Skeletal muscle satellite cell (primary cell): ENCODE results near the gene STX1B. TPM values are rescaled to one million over a fixed set of nuclear protein-coding genes. Genes with fewer than 3 reads are reported as not detected.

Experiments used
- H3K27me3 ChIP-seq: 2 replicates; pipeline ENCODE4 v1.7.0; 2013; ENCODE audit warnings: low read length; ENCODE audit not compliant: control insufficient read depth, insufficient read depth
- H3K36me3 ChIP-seq: 2 replicates; pipeline ENCODE4 v1.7.0; 2013; ENCODE audit warnings: mild to moderate bottlenecking, control low read depth, low read length; ENCODE audit not compliant: insufficient read depth
- H3K4me1 ChIP-seq: 2 replicates; pipeline ENCODE4 v1.7.0; 2013; ENCODE audit warnings: low read length; ENCODE audit not compliant: control insufficient read depth, insufficient read depth
- H3K4me2 ChIP-seq: 2 replicates; pipeline ENCODE4 v1.7.0; 2013; ENCODE audit warnings: mild to moderate bottlenecking, low read length
- H3K4me3 ChIP-seq: 2 replicates; pipeline ENCODE4 v1.7.0; 2013; ENCODE audit warnings: low read length
- H3K9ac ChIP-seq: 2 replicates; pipeline ENCODE4 v1.7.0; 2013; ENCODE audit warnings: mild to moderate bottlenecking, low read depth, low read length, moderate library complexity
- H3K9me3 ChIP-seq: replicated peaks from 2 replicates; pipeline ENCODE4 v1.7.0; 2013; ENCODE audit warnings: mild to moderate bottlenecking, control low read depth, low read length
- total RNA-seq: library from RNA; depleted of rRNA; stranded (reverse); fragments of >200 nt; gene quantifications from 2 replicates; pipeline ENCODE4 v1.2.3, GENCODE V29; 2012; rRNA removed

The STX1B gene
- 0.51 and 1.1 TPM in 2 replicates for total RNA-seq

GRCh38 chr16:31010585-31011325 is at the start of gene STX1B:
Gene STX1B, minus strand, starts transcription at chr16:31010638. Its CDS starts 242 bp downstream, at chr16:31010396.
- Histone ChIP-seq H3K9me3 (no peaks in the 10 kb centered on the region), H3K4me1 (peaks cover 14% of the 10 kb centered on the region), H3K9ac (no peak within 1 kb of the TSS), H3K27me3 (peaks cover 15% of the 10 kb centered on the region), H3K36me3 (no peaks in the 10 kb centered on the region), H3K4me3 (peak within 1 kb of the TSS; percentile 63), H3K4me2 (peak within 1 kb of the TSS; percentile 73)

- Histone ChIP-seq H3K4me2 (no peak overlapping the region), H3K27me3 (no peaks in the 10 kb centered on the region), H3K36me3 (peaks cover 18% of the 10 kb centered on the region), H3K4me3 (no peak overlapping the region), H3K4me1 (peaks cover 20% of the 10 kb centered on the region), H3K9me3 (no peaks in the 10 kb centered on the region), H3K9ac (no peak overlapping the region)
Measured at GRCh38 chr16:31055613-31056012, 45.2 kb upstream of the STX1B start.

GRCh38 chr16:31052114-31052513 is 41.7 kb upstream of the STX1B start:
- Histone ChIP-seq H3K9ac (peak overlapping the region; percentile 30), H3K4me1 (peaks cover 25% of the 10 kb centered on the region), H3K4me3 (no peak overlapping the region), H3K27me3 (no peaks in the 10 kb centered on the region), H3K36me3 (no peaks in the 10 kb centered on the region), H3K9me3 (no peaks in the 10 kb centered on the region), H3K4me2 (peak overlapping the region; percentile 31)

GRCh38 chr16:31050280-31051030 is 40.0 kb upstream of the STX1B start:
- no peaks in the 10 kb centered on the region for H3K9me3 ChIP-seq
- no peaks in the 10 kb centered on the region for H3K27me3 ChIP-seq
- peaks cover 25% of the 10 kb centered on the region for H3K4me1 ChIP-seq
- H3K36me3 ChIP-seq, result no peaks in the 10 kb centered on the region
- no peak overlapping the region for H3K4me2 ChIP-seq
- no peak overlapping the region for H3K9ac ChIP-seq
- H3K4me3 ChIP-seq, result no peak overlapping the region

- Histone ChIP-seq H3K4me3 (no peak overlapping the region), H3K4me1 (no peaks in the 10 kb centered on the region), H3K9ac (no peak overlapping the region), H3K36me3 (peaks cover 37% of the 10 kb centered on the region), H3K4me2 (no peak overlapping the region), H3K9me3 (no peaks in the 10 kb centered on the region), H3K27me3 (no peaks in the 10 kb centered on the region)
Measured at GRCh38 chr16:31043898-31044481, 33.6 kb upstream of the STX1B start.

- H3K36me3 ChIP-seq, result peaks cover 43% of the 10 kb centered on the region
- no peaks in the 10 kb centered on the region for H3K4me1 ChIP-seq
- no peak overlapping the region for H3K9ac ChIP-seq
- no peaks in the 10 kb centered on the region for H3K9me3 ChIP-seq
- no peak overlapping the region for H3K4me3 ChIP-seq
- no peaks in the 10 kb centered on the region for H3K27me3 ChIP-seq
- H3K4me2 ChIP-seq, result no peak overlapping the region
Measured at GRCh38 chr16:31043352-31043751, 32.9 kb upstream of the STX1B start.

GRCh38 chr16:31042866-31043265 is 32.4 kb upstream of the STX1B start:
- peaks cover 48% of the 10 kb centered on the region for H3K36me3 ChIP-seq

GRCh38 chr16:31038993-31039392 is 28.6 kb upstream of the STX1B start:
- peaks cover 73% of the 10 kb centered on the region for H3K36me3 ChIP-seq
- H3K9me3 ChIP-seq, result no peaks in the 10 kb centered on the region
- H3K9ac ChIP-seq, result no peak overlapping the region
- H3K4me1 ChIP-seq, result peaks cover 6% of the 10 kb centered on the region
- no peak overlapping the region for H3K4me3 ChIP-seq
- H3K27me3 ChIP-seq, result no peaks in the 10 kb centered on the region
- H3K4me2 ChIP-seq, result no peak overlapping the region

More at GRCh38 chr16:31042866-31043265, 32.4 kb upstream of the STX1B start:
- no peak overlapping the region for H3K4me2 ChIP-seq
- no peaks in the 10 kb centered on the region for H3K27me3 ChIP-seq
- H3K9me3 ChIP-seq, result no peaks in the 10 kb centered on the region
- no peaks in the 10 kb centered on the region for H3K4me1 ChIP-seq
- no peak overlapping the region for H3K9ac ChIP-seq
- H3K4me3 ChIP-seq, result no peak overlapping the region

GRCh38 chr16:31036691-31037090 is 26.3 kb upstream of the STX1B start:
- H3K9ac ChIP-seq, result no peak overlapping the region
- H3K4me3 ChIP-seq, result no peak overlapping the region
- H3K4me1 ChIP-seq, result peaks cover 12% of the 10 kb centered on the region
- H3K36me3 ChIP-seq, result peaks cover 55% of the 10 kb centered on the region
- H3K4me2 ChIP-seq, result no peak overlapping the region
- H3K27me3 ChIP-seq, result no peaks in the 10 kb centered on the region
- no peaks in the 10 kb centered on the region for H3K9me3 ChIP-seq

- Histone ChIP-seq H3K4me3 (peak overlapping the region; percentile 95), H3K4me2 (peak overlapping the region; percentile 93), H3K9ac (peak overlapping the region; percentile 88), H3K4me1 (peaks cover 15% of the 10 kb centered on the region), H3K9me3 (no peaks in the 10 kb centered on the region), H3K36me3 (peaks cover 36% of the 10 kb centered on the region), H3K27me3 (no peaks in the 10 kb centered on the region)
Measured at GRCh38 chr16:31033709-31034492, 23.5 kb upstream of the STX1B start.
